Activated naive CD8-positive, alpha-beta T cell treated with anti-CD3 and anti-CD28 coated beads, Interleukin-2, amount 50 U/mL, for 16 hours (primary cell): ENCODE results near the gene CCNC.

Experiments used
- DNase-seq: peaks from one replicate; pipeline ENCODE4 v3.0.0-alpha.2; 2020; ENCODE audit warnings: low read depth, low spot score

Gene CCNC

GRCh38 chr6:99568103-99568933, at the start of gene CCNC:
TSS of gene CCNC (minus strand) at chr6:99568660. CDS start at chr6:99568527, 133 bp downstream.
- DNase-seq = peak; percentile 83

GRCh38 chr6:99617131-99617530, 48.7 kb upstream of the CCNC start:
- DNase-seq = no peak

- no peak for DNase-seq
Measured at GRCh38 chr6:99614430-99615186, 46.1 kb upstream of the CCNC start.

GRCh38 chr6:99613705-99614429, 45.4 kb upstream of the CCNC start:
- no peak for DNase-seq

- no peak for DNase-seq
Measured at GRCh38 chr6:99613409-99613704, 44.9 kb upstream of the CCNC start.

- no peak for DNase-seq
Measured at GRCh38 chr6:99612551-99613408, 44.3 kb upstream of the CCNC start.

- DNase-seq = no peak
Measured at GRCh38 chr6:99611148-99611547, 42.7 kb upstream of the CCNC start.

GRCh38 chr6:99609905-99610489, 41.5 kb upstream of the CCNC start:
- DNase-seq = no peak

- no peak for DNase-seq
Measured at GRCh38 chr6:99608886-99609482, 40.5 kb upstream of the CCNC start.

- DNase-seq = no peak
Measured at GRCh38 chr6:99608059-99608885, 39.8 kb upstream of the CCNC start.

GRCh38 chr6:99607416-99608036, 39.1 kb upstream of the CCNC start:
- DNase-seq = no peak

- no peak for DNase-seq
Measured at GRCh38 chr6:99606656-99607415, 38.4 kb upstream of the CCNC start, which contains the start of gene PRDM13. TSS of gene PRDM13 (plus strand) at chr6:99606833. CDS start at chr6:99607035, 202 bp downstream.

- no peak for DNase-seq
Measured at GRCh38 chr6:99605911-99606655, 37.6 kb upstream of the CCNC start.

- DNase-seq = no peak
Measured at GRCh38 chr6:99605074-99605734, 36.7 kb upstream of the CCNC start.

GRCh38 chr6:99604166-99605073, 36.0 kb upstream of the CCNC start:
- no peak for DNase-seq
